GM18508 (cell line): ENCODE measurements around the gene SF3B1.
"Not testable (repeated sequence)": the region's sequence is repeated elsewhere in the genome, so short reads cannot be mapped to it uniquely, and the experiment has no call there.

Experiments
- ATAC-seq: cut with Tn5 transposase; IDR thresholded peaks from one replicate; pipeline ENCODE4 v1.9.1; 2021; ENCODE audit warnings: moderate number of reproducible peaks; ENCODE audit not compliant: insufficient read depth, unreplicated experiment

SF3B1 gene

GRCh38 chr2:197434541-197435513 is at the start of gene SF3B1:
SF3B1 (minus strand) TSS chr2:197435028; CDS start chr2:197434999, 29 bp downstream.
- peak; percentile 74 for ATAC-seq

- ATAC-seq: not testable (repeated sequence)
Measured at GRCh38 chr2:197484248-197484647, 49.4 kb upstream of the SF3B1 start.

- ATAC-seq: no peak
Measured at GRCh38 chr2:197480165-197481036, 45.6 kb upstream of the SF3B1 start.

- ATAC-seq: no peak
Measured at GRCh38 chr2:197477797-197478196, 43.0 kb upstream of the SF3B1 start.

- ATAC-seq: no peak
Measured at GRCh38 chr2:197472166-197472565, 37.3 kb upstream of the SF3B1 start.

GRCh38 chr2:197464175-197464574 is 29.3 kb upstream of the SF3B1 start:
- ATAC-seq: no peak

GRCh38 chr2:197461057-197461456 is 26.2 kb upstream of the SF3B1 start:
- ATAC-seq: no peak

- no peak for ATAC-seq
Measured at GRCh38 chr2:197460649-197461048, 25.8 kb upstream of the SF3B1 start.

- ATAC-seq: no peak
Measured at GRCh38 chr2:197455428-197455827, 20.6 kb upstream of the SF3B1 start.

GRCh38 chr2:197454923-197455322 is 20.1 kb upstream of the SF3B1 start:
- no peak for ATAC-seq

- ATAC-seq: peak; percentile 19
Measured at GRCh38 chr2:197453914-197454398, 19.1 kb upstream of the SF3B1 start.

- ATAC-seq: peak; percentile 95
Measured at GRCh38 chr2:197453123-197453913, 18.5 kb upstream of the SF3B1 start, which contains the start of gene COQ10B. COQ10B (plus strand) TSS chr2:197453552; CDS start chr2:197453561, 9 bp downstream.

GRCh38 chr2:197452754-197453122 is 17.9 kb upstream of the SF3B1 start:
- no peak for ATAC-seq

GRCh38 chr2:197450935-197451358 is 16.1 kb upstream of the SF3B1 start:
- ATAC-seq: not testable (repeated sequence)

GRCh38 chr2:197450465-197450864 is 15.6 kb upstream of the SF3B1 start:
- ATAC-seq: no peak

GRCh38 chr2:197446844-197447243 is 12.0 kb upstream of the SF3B1 start:
- ATAC-seq: no peak

GRCh38 chr2:197445746-197446145 is 10.9 kb upstream of the SF3B1 start:
- ATAC-seq: no peak

GRCh38 chr2:197442857-197443256 is 8.0 kb upstream of the SF3B1 start:
- no peak for ATAC-seq

GRCh38 chr2:197437380-197437779 is 2.6 kb upstream of the SF3B1 start:
- no peak for ATAC-seq
